Measurements from ENCODE around the gene ASMTL.
"Not testable (repeated sequence)": the region's sequence is repeated elsewhere in the genome, so short reads cannot be mapped to it uniquely, and the experiment has no call there.

Gene ASMTL

DNA sequence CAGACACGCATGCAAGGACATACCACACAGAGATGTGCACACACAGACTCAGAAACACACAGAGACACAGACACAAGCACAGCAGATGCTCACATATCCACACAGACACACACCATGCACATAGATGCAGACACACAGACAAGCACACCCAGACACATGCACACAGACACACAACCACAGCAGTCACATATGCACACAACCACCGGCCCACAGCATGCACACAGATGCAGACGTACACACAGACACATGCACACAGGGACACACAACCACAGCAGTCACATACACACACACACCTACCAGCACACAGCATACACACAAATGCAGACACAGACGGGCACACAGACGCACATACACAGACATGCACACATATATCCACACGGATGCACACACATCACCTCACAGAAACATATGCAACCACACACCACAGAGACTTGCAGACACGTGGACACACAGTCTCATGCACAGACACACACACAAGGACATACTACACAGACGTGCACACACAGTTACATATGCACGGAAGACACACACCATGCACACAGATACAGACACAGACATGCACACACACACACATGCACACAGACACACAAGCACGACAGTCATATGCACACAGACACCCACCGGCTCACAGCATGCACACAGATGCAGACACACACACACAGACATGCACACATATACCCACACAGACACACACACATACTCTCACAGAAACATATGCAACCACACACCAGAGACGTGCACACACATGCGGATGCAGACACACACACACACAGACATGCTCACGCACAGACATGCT is 35.5 kb downstream of the ASMTL start:
- no peak overlapping the region for H3K27ac ChIP-seq

DNA sequence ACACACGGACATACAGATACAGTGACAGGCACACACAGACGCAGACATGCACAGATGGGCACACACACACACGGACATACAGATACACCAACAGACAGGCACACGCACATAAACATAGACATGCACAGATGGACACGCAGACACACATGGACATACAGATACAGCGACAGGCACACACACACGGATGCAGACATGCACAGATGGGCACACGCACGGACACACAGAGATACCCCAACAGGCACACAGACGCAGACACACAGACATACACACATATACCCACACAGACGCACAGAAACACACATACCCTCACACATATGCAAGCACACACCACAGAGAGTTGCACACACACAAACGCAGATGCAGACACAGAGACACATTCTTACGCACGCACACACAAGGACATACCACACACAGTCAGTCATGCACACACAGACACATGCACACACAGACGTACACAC is 36.4 kb downstream of the ASMTL start:
- Histone ChIP-seq H3K27ac (no peak overlapping the region), H3K4me3 (no peak overlapping the region)

More for the DNA sequence above, 35.5 kb downstream of the ASMTL start:
- H3K4me3 ChIP-seq = no peak overlapping the region

DNA sequence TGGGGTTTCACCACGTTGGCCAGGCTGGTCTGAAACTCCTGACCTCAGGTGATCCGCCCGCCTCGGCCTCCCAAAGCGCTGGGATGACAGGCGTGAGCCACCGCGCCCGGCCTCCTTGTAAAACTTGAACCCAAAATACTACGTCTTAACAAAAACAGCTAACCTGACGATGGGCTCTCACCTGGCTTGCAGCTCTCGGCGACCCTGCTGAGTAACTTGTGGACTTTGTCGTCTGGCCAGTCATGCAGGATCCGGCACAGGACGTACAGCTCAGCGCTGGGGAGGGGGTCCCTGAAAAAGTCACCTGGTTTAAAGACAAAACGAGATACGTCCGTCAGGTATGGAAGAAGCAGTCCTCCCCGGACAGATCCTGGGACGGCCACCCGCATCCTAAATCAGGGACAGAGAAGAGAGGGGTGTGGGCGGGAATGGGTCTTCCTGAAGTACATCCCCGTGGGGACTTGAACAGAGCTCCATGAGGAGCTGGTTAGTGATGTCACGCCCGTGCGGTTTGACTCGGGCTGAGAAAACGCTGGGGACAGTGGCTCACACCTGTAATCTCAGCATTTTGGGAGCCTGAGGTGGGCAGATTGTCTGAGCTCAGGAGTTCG is 40.1 kb downstream of the ASMTL start:
- Histone ChIP-seq H3K27ac (no peak overlapping the region), H3K4me3 (no peak overlapping the region)

DNA sequence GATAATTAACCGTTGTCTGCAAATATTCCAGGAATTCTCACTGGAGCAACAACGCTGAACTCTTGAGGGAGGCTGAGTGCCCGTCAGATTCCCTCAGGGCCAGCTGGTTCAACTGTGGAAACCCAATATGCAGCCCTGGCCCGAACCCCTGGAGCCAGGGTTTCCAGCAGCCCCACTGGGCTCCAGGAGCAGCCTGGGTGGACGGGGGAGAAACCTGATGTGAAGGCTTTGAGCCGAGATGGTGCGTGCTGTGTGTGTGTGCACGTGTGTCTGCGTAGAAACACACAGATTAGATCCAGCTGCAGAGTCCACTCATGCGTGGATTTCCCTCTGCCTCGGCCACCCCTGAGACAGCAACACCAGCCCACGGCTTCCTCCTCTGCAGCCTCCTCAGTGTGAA is 41.4 kb downstream of the ASMTL start:
- Histone ChIP-seq H3K4me3 (no peak overlapping the region), H3K27ac (no peak overlapping the region)

DNA sequence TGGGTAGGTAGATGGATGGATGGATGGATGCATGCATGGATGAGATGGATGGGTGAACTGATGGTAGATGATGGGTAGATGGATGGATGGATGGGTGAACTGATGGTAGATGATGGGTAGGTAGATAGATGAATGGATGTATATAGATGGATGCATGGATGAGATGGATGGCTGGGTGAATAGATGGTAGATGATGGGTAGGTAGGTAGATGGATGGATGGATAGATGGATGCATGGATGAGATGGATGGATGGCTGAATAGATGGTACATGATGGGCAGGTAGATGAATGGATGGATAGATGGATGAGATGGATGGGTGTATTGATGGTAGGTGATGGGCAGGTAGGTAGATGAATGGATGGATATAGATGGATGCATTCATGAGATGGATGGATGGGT is 45.7 kb downstream of the ASMTL start:
- Histone ChIP-seq H3K4me3 (no peak overlapping the region), H3K27ac (no peak overlapping the region)

DNA sequence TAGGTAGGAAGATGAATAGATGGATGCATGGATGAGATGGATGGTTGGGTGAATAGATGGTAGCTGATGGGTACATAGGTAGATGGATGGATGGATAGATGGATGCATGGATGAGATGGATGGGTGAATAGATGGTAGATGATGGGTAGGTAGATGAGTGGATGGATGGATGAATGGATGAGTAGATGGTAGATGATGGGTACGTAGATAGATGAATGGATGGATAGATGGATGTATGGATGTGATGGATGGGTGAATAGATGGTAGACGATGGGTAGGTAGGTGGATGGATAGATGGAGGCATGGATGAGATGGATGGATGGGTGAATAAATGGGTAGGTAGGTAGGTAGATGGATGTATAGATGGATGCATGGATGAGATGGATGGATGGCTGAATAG is 46.9 kb downstream of the ASMTL start:
- H3K4me3 ChIP-seq, H3K27ac ChIP-seq: not testable (repeated sequence)

DNA sequence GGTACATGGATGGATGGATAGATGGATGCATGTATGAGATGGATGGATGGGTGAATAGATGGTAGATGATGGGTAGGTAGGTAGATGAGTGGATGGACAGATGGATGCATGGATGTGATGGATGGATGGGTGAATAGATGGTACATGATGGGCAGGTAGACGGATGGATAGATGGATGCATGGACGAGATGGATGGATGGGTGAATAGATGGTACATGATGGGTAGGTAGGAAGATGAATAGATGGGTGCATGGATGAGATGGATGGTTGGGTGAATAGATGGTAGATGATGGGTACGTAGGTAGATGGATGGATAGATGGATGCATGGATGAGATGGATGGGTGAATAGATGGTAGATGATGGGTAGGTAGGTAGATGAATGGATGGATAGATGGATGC is 48.8 kb downstream of the ASMTL start:
- not testable (repeated sequence) for H3K27ac ChIP-seq, H3K4me3 ChIP-seq

DNA sequence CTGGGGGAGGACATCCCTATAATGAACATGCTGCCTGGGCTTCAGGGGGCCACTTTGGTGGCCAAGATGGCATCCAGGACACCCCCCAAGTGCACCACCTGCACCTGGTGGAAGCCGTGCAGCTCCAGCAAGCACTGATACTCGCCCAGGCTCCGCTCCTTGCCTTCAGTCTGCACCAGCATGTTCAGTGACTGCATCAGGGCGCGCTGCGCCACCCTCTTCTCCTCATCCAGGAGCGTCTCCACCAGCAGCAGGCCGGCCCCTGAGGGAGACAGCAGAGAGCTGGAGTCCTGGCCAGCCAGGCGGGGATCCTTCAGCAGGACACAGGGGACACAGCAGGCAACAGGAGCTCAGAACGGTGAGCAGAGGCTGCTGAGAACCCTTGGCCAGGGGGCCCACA is 49.5 kb downstream of the ASMTL start:
- Histone ChIP-seq H3K4me3 (no peak overlapping the region), H3K27ac (no peak overlapping the region)

DNA sequence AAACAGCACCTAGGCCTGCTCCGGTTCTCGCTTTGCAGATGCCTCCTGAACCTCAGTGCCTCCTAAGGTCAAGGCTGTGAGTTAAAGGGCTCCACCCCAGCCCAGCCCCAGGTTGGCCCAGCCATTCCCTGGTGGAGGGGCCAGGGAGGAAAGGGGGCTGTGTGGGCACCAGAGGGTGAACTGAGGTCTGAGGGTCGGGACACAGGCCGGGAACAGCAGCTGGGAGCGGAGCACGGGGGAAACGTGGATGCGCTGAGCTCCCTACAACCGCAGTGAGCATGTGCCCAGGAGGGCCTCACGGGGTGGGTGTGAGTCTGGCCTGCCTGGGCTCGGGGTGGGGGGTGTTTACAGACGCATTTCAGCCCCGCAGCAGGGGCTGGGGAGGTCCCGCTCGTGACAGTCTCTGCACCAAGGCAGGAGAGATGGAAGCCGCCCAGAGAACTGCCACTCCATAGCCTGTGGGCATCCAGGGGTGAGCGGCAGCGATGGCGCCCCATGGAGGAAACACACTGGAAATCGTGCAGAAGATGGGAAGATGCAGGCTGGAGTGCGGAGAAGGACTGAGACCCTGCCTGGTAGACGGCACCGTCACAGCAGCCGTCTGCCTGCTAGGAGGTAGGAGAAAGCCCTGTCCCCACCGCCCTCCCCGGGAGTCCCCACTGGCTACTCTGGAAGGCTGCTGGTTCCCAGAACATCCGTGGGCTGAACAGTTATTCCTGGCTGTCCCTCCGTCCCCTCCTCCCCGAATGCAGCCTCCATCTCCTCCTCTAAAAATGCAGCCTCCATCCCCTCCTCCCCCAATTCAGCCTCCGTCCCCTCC is 50.9 kb downstream of the ASMTL start:
- H3K27ac ChIP-seq = no peak overlapping the region

DNA sequence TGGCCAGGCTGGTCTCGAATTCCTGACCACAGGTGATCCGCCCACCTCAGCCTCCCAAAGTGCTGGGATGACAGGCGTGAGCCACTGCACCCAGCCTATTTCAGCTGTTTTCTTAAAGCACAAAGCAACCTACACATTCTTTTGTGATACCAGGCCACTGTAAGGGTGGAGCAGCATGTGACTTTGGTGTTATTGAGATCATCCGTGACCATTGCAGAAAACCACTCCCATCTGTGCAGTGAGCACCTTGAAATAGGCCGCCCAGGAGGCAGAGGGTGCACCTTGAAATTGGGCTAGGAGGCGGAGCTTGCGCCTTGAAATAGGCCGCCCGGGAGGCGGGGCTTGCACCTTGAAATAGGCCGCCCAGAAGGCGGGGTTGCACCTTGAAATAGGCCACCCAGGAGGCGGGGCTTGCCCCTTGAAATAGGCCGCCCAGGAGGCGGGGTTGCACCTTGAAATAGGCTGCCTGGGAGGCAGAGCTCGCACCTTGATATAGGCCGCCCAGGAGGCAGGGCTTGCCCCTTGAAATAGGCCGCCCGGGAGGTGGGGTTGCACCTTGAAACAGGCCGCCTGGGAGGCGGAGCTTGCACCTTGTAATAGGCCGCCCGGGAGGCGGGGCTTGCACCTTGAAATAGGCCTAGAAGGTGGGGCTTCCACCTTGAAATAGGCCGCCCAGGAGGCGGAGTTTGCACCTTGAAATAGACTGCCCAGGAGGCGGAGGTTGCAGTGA is 51.8 kb downstream of the ASMTL start:
- H3K4me3 ChIP-seq = no peak overlapping the region

More for the DNA sequence above, 50.9 kb downstream of the ASMTL start:
- no peak overlapping the region for H3K4me3 ChIP-seq

DNA sequence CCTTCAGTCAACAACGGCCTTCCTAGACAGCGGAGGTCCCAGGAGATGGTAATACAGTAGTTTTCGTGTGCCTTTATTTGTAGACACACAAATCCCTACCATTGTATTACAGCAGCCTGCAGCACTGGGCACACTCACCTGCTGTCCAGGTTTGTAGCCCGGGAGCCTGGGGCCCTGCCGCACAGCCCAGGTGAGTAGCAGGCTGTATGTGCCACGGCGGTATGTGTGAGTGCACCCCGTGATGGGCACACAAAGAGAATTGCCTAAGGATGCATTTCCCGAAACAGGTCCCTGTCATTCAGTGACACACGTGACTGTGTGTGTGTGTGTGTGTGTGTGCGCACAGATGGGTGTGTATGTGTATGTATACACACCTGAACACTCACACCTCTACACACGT is 52.7 kb downstream of the ASMTL start:
- Histone ChIP-seq H3K27ac (no peak overlapping the region), H3K4me3 (no peak overlapping the region)

More for the DNA sequence above, 51.8 kb downstream of the ASMTL start:
- H3K27ac ChIP-seq = no peak overlapping the region

DNA sequence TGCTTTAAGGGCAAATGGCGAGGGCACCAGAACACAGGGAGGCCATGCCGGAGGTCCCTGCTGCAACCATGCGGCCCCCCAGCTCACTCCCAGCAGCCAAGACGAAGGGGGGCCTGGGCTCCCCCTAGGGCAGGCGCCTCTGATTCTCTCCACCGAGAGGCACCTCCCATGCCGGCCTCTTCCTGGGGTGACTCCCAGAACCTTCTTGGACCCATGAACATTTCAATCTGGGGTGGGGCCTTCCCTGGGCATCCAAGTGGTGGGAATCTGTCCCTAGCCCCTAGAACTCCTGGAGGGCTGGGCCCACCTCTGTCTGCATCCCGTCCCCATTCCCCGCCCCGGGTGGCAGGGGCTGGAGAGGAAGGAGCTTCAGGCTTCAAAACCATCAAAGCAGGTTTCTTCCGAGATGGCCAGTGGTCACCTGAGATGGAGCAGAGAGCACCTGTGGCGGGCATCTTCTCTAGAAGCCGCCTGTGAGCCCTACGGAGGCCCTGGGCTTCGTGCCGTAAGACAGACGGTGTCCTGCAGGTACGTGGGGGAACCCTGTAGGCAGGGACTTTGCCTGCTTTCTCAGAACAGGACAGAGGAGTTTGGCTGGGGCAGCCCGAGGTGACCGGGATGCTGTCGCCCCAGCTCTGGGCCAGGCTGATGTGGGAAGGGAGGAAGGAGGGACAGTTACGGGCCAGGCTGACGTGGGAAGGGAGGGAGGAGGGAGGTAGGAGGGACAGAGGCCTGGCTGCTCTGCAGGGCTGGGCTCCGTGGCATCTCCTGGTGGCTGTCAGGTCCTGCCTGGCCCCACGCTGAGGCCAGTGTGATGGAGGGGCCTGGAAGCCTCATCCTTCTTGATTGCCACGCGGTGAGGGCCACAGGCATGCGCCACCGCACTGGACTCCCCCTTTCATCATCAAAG is 54.0 kb downstream of the ASMTL start:
- H3K4me3 ChIP-seq = no peak overlapping the region
- H3K27ac ChIP-seq = peak overlapping the region in 1 of 21 experiments; percentile 10

DNA sequence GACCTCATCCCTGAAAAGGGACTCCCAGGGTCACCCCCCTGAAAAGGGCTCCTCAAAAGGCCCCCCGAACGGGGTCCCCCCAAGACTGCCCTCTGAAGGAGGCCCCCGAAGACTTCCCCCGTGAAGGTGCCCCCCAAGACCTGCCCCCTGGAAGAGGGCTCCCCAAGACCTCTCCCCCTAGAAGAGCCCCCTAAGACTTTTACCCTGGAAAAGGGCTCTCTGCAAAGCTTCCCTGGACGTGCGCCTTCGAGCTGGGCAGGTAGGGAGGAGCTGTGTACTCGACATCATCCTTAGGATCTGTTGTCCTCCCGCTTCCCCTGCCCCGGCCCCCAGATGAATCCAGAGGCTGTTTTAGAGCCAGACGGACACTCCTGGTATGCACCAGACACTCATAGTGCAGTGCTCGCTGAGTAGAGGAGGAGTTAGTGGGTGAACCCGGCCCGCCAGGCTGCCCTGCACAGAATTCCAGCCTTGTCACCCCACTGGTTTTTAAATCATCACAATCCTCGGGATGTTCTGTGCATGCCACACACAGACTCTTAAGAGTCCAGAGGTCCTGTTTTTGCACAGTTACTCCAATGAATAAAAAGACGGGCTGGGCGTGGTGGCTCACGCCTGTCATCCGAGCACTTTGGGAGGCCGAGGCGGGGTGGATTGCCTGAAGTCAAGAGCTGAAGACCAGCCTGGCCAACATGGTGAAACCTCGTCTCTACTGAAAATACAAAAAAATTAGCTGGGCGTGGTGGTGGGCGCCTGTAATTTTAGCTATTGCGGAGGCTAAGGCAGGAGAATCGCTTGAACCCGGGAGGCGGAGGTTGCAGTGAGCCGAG is 55.1 kb downstream of the ASMTL start:
- no peak overlapping the region for H3K4me3 ChIP-seq
- no peak overlapping the region for H3K27ac ChIP-seq

DNA sequence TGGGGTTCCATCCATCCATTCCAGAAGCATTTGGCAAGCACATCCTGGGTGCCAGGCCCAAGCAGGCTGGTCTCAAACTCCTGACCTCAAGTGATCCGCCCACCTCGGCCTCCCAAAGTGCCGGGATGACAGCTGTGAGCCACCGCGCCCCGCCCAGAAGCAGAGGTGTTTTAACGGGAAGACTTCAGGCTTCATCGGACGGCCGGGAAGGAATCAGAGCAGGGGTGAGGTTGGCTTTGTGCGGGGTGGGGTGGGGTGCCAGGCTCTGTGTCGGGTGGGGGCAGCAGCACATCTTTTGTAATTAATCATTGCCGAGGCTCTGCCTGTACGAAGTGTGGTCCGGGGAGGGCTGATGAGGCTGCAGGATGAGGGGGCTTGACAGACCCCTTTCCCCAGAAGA is 55.7 kb downstream of the ASMTL start:
- Histone ChIP-seq H3K4me3 (no peak overlapping the region), H3K27ac (no peak overlapping the region)

DNA sequence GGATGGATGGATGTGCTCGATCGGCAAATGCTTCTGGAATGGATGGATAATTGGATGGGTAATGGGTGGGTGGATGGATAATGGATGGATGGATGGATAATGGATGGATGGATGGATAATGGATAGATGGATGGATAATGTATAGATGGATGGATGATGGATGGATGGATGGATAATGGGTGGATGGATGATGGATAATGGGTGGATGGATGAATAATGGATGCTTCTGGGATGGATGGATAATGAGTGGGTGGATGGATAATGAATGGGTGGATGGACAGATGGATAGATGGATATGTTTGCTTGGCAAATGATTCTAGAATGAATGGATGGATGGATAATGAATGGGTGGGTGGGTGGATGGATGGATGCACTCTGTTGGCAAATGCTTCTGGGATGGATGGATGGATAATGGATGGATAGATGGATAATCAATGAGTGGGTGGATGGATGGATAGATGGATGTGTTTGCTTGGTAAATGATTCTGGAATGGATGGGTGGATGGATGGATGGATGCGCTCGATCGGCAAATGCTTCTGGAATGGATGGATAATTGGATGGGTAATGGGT is 57.0 kb downstream of the ASMTL start:
- H3K4me3 ChIP-seq = no peak overlapping the region

DNA sequence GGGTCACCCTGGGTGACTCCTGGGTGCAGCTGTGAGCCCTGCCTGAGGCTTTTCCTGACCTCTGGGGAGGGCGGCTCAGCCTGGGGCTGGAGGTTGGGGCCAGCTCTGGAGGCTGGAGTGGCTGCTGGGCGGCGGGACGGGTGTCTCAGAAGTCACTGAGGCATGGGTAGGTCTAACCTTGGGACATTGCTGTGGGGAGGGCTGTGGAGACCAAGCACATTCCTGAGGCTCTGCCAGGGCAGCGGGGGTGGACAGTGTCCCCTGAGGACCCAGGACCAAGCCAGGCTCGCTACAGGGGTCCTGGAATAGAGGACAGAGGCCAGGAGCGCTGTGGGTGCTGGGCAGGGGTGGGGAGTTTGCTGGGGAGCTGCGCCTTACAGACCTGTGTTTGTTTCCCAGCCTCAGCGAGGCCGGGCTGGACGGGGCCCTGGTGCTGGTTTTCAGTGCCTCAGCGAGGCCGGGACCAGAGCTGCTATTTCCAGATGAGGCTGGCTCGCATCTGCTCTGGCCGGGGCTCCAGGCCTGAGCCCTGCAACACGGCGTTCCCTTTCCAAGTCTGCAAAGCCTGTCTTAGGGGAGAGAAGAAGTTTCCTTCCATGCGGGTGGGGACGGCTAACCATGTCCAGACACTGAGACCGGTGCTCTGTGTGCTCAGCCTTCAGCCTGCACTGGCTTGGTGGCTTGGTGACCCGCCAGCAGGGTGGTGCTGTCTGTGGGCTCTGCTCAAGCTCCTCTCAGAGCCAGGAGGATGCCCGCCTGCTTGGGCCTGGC is 57.8 kb downstream of the ASMTL start:
- peak overlapping the region in 11 of 21 experiments; percentile 7 to 99 (median 63) for H3K27ac ChIP-seq

More for the DNA sequence above, 57.0 kb downstream of the ASMTL start:
- H3K27ac ChIP-seq = no peak overlapping the region

More for the DNA sequence above, 57.8 kb downstream of the ASMTL start:
- peak overlapping the region in 1 of 7 experiments; percentile 9 for H3K4me3 ChIP-seq

All from skin epidermis (tissue), 12 donors.